HG03378 (cell line): ENCODE measurements around the gene GOLGA3.

Experiments
- ATAC-seq: cut with Tn5 transposase; IDR thresholded peaks from one replicate; pipeline ENCODE4 v1.9.1; 2021; ENCODE audit warnings: mild to moderate bottlenecking, moderate library complexity; ENCODE audit not compliant: unreplicated experiment

Gene GOLGA3

GRCh38 chr12:132724506-132725241, 104.0 kb downstream of the GOLGA3 start:
- ATAC-seq, result no peak

GRCh38 chr12:132723764-132724140, 104.9 kb downstream of the GOLGA3 start:
- ATAC-seq, result no peak

- no peak for ATAC-seq
Measured at GRCh38 chr12:132723015-132723763, 105.5 kb downstream of the GOLGA3 start.

- no peak for ATAC-seq
Measured at GRCh38 chr12:132720606-132721345, 107.9 kb downstream of the GOLGA3 start.

- no peak for ATAC-seq
Measured at GRCh38 chr12:132719954-132720324, 108.7 kb downstream of the GOLGA3 start.

- ATAC-seq, result no peak
Measured at GRCh38 chr12:132719141-132719953, 109.3 kb downstream of the GOLGA3 start.
